Ramos (cell line): ENCODE results near the gene DPEP2.
"Not testable (repeated sequence)": the region's sequence is repeated elsewhere in the genome, so short reads cannot be mapped to it uniquely, and the experiment has no call there.

ENCODE experiments used
- in situ Hi-C: fragments of 300-500 bp; cut with MboI; formaldehyde crosslinking; loops from one replicate; pipeline ENCODE4 v1.14.3; 2022; ENCODE audit warnings: low sequenced_read_pairs; ENCODE audit not compliant: unreplicated experiment

DPEP2 gene

DNA sequence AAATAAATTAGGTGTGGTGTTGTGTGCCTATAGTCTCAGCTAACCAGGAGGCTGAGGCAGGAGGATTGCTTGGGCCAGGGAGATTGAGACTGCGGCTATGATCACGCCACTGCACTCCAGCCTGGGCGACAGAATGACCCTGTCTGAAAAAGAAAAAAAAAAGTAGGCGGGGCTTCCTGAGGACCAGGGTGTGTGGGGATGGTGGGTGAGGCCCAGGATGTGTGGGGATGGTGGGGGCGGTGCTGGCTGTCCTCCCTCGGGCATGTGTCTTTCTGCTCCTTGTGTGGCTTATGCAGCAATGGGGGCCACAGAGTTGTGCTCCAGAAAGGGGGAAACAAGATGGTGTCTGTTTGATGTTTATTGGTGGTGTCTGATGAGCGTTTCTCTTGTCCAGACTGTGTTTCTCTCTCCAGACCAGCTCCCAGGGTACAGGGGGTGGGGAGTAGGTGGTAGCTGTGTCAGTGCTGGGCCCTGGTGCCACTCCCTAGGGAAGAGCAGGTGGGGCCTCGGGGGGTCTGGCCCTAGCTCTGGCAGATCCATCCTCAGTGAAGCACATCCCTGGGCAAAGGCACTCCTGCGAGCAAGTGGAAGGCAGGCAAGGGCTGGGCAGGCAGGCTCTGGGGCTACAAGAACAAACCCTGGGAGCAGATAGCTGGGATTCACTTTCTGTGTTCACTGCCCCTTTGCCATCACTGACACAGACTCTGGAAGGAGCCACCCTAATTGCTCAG, 57.6 kb downstream of the DPEP2 start:
- in situ Hi-C loops: no loop called here

DNA sequence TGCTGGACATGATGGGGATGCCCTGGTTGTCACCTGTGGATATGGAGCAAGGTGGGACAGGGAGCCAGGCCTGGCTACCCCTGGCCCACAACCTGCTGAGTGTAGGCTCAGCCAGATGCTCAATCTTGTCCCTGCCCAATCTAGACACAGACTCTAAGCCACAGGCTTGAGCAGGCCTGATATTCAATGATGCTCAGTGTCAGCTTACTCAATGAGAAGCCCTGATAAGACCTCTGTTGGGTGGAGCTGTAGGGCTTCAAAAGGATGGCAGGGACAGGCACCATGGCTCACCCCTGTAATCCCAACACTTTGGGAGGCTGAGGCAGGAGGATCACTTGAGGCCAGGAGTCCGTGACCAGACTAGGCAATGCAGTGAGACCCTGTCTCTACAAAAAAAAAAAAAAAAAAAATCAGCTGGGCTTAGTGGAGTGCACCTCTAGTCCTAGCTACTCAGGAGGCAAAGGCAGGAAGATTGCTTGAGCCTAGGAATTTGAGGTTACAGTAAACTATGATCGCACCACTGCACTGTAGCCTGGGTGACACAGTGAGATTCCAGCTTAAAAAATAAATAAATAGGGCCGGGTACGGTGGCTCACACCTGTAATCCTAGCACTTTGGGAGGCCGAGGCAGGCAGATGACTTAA, 58.7 kb downstream of the DPEP2 start:
- in situ Hi-C loops: no loop called here

DNA sequence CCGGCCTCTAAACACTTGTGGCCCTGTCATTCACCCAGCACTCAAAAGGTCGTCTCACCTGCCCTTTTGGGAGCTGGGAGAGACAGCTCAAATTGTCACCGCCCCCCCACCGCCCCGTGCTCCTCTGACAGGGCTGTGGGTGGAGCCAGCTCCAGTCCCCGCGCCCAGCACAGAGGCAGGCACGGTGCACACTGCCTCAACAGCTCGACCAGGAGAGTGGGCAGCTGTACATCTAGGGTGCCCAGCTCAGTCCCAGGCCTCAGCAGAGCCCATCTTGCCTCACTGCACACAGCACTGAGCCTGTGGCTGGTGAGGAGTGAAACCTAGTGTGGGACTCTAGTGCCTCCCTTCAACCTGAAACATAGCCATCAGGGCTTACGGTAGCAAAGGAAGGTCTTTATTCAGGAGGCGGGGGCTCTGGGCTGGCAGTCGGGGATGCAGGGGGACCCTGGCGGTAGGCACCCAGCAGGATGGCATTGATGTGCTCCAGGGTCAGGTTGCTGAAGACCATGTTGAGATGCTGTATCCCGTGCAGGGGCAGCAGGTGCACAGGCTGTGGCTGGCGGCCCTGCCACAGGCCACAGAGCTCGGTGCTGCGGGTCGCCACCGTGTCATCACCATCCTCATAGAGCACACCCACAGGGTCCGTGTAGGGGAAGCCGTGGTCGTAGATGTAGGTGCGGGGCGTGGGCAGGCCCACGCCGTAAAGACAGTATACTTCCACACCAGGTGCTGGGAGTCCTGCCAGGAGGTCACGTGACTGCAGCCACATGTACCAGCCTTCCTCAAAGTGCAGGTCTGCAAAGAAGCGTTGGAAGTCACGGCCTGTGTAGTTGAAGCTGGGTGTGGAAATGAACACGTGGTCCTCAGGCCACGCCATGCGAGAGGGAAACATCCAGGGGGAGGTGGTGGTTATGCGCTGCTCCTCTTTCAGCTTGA, 59.5 kb downstream of the DPEP2 start:
- in situ Hi-C loops: no loop called here

DNA sequence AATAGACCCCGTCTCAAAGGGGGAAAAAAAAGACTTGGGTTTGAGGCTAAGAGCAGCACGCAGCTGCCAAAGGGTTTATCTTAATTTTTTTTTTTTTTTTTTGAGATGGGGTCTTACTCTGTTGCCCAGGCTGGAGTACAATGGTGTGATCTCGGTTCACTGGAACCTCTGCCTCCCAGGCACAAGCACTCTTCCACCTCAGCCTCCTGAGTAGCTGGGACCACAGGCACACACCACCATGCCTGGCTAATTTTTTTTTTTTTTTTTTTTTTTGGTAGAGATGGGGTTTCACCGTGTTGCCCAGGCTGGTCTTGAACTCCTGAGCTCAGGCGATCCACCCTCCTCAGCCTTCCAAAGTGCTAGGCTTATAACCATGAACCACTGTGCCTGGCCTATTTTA, 61.6 kb downstream of the DPEP2 start:
- in situ Hi-C loops: not testable (repeated sequence)
